Neural cell (in vitro differentiated cells): ENCODE results near the gene SPDYE16. TPM values are rescaled to one million over a fixed set of nuclear protein-coding genes. Genes with fewer than 3 reads are reported as not detected.

ENCODE experiments used
- H2AFZ ChIP-seq: fragments of 200-600, 300-800 bp; sonication (generic), shearing (Covaris generic); 2 replicates; pipeline ENCODE4 v1.6.0; 2014; ENCODE audit warnings: low read depth, mild to moderate bottlenecking, antibody characterized with exemption, low read length, moderate library complexity
- H3F3A ChIP-seq: fragments of 200-600 bp; shearing (Covaris generic); 2 replicates; pipeline ENCODE4 v1.6.1; 2016; ENCODE audit warnings: mild to moderate bottlenecking, moderate library complexity, mixed read lengths, antibody characterized with exemption, low read length; ENCODE audit not compliant: insufficient read depth, poor library complexity, severe bottlenecking
- H3K27ac ChIP-seq: fragments of 200-600, 300-800 bp; sonication (generic), shearing (Covaris generic); 2 replicates; pipeline ENCODE4 v1.5.1; 2014; ENCODE audit warnings: mild to moderate bottlenecking, low read length, moderate library complexity
- H3K27me3 ChIP-seq: fragments of 300-800, 200-600 bp; sonication (generic), shearing (Covaris generic); 2 replicates; pipeline ENCODE4 v1.6.0; 2014; ENCODE audit warnings: mild to moderate bottlenecking, low read depth, low read length, moderate library complexity; ENCODE audit not compliant: insufficient read depth
- H3K36me3 ChIP-seq: fragments of 300-800, 200-600 bp; sonication (generic), shearing (Covaris generic); 2 replicates; pipeline ENCODE4 v1.5.1; 2014; ENCODE audit warnings: mild to moderate bottlenecking, antibody characterized with exemption, low read length, moderate library complexity; ENCODE audit not compliant: insufficient read depth
- H3K4me2 ChIP-seq: fragments of 300-800, 200-600 bp; sonication (generic), shearing (Covaris generic); 2 replicates; pipeline ENCODE4 v1.6.0; 2014; ENCODE audit warnings: mild to moderate bottlenecking, low read length
- H3K4me3 ChIP-seq: fragments of 300-800, 200-600 bp; sonication (generic), shearing (Covaris generic); 2 replicates; pipeline ENCODE4 v1.5.1; 2014; ENCODE audit warnings: mild to moderate bottlenecking, low read length, moderate library complexity
- H3K79me2 ChIP-seq: fragments of 200-600 bp; shearing (Covaris generic); replicated peaks from 2 replicates; pipeline ENCODE4 v1.6.0; 2014; ENCODE audit warnings: mild to moderate bottlenecking, low read length, moderate library complexity; ENCODE audit not compliant: insufficient read depth
- H3K9ac ChIP-seq: fragments of 300-800, 200-600 bp; sonication (generic), shearing (Covaris generic); 2 replicates; pipeline ENCODE4 v1.6.1; 2016; ENCODE audit warnings: mild to moderate bottlenecking, low read length, mixed read lengths
- H3K9me2 ChIP-seq: fragments of 200-600 bp; shearing (Covaris generic); 2 replicates; pipeline ENCODE4 v1.6.1; 2016; ENCODE audit warnings: mild to moderate bottlenecking, low read length, mixed read lengths; ENCODE audit not compliant: insufficient read depth
- H3K9me3 ChIP-seq: fragments of 200-600, 300-800 bp; sonication (generic), shearing (Covaris generic); 2 replicates; pipeline ENCODE4 v1.6.1; 2016; ENCODE audit warnings: mild to moderate bottlenecking, mixed run types, low read length, moderate library complexity, mixed read lengths
- H4K20me1 ChIP-seq: fragments of 200-600 bp; shearing (Covaris generic); 2 replicates; pipeline ENCODE4 v1.6.1; 2016; ENCODE audit warnings: mild to moderate bottlenecking, mixed run types; ENCODE audit not compliant: insufficient read depth
- CTCF ChIP-seq: fragments of 450-650 bp; IDR thresholded peaks from 2 replicates; pipeline ENCODE4 v1.5.1; 2014; ENCODE audit warnings: antibody characterized with exemption, mild to moderate bottlenecking, moderate library complexity; ENCODE audit not compliant: poor library complexity, severe bottlenecking
- EP300 ChIP-seq: fragments of 450-650 bp; conservative IDR thresholded peaks from 2 replicates; pipeline ENCODE4 v1.6.1; 2014; ENCODE audit warnings: antibody characterized with exemption, mild to moderate bottlenecking, moderate library complexity; ENCODE audit not compliant: poor library complexity, severe bottlenecking
- EZH2 ChIP-seq: fragments of 200-600, 300-800 bp; shearing (Covaris generic), sonication (generic); IDR thresholded peaks from 2 replicates; pipeline ENCODE4 v1.6.1; 2014; ENCODE audit warnings: antibody characterized with exemption, low read length, borderline replicate concordance, mild to moderate bottlenecking; ENCODE audit not compliant: insufficient read depth, poor library complexity, severe bottlenecking
- MXI1 ChIP-seq: fragments of 450-650 bp; conservative IDR thresholded peaks from 2 replicates; pipeline ENCODE4 v1.6.1; 2014; ENCODE audit warnings: antibody characterized with exemption, mild to moderate bottlenecking; ENCODE audit not compliant: poor library complexity, severe bottlenecking
- POLR2AphosphoS5 ChIP-seq: IDR thresholded peaks from 2 replicates; pipeline ENCODE4 v1.6.1; 2012
- RAD21 ChIP-seq: fragments of 450-650 bp; conservative IDR thresholded peaks from 2 replicates; pipeline ENCODE4 v1.6.1; 2014; ENCODE audit warnings: antibody characterized with exemption, mild to moderate bottlenecking, moderate library complexity
- REST ChIP-seq: IDR thresholded peaks from 2 replicates; pipeline ENCODE4 v1.6.1; 2012; ENCODE audit warnings: borderline replicate concordance
- SMC3 ChIP-seq: fragments of 450-650 bp; conservative IDR thresholded peaks from 2 replicates; pipeline ENCODE4 v1.6.1; 2014; ENCODE audit warnings: antibody characterized with exemption, mild to moderate bottlenecking, moderate library complexity; ENCODE audit not compliant: poor library complexity
- TAF1 ChIP-seq: IDR thresholded peaks from 2 replicates; pipeline ENCODE4 v1.6.1; 2012; ENCODE audit warnings: low read depth
- polyA plus RNA-seq: library from polyadenylated mRNA; depleted of rRNA; stranded (reverse); fragments of >200 nt; gene quantifications from 2 replicates; pipeline ENCODE4 v1.2.3, GENCODE V29; 2014

SPDYE16 gene
- polyA plus RNA-seq, 1 donor from 2014 or later: 0.81 TPM

GRCh38 chr7:76513817-76514799 is 29.0 kb downstream of the SPDYE16 start:
- no peaks in the 10 kb centered on the region for H3K36me3 ChIP-seq
- no peaks in the 10 kb centered on the region for H3K79me2 ChIP-seq
- no peaks in the 10 kb centered on the region for H3F3A ChIP-seq
- H3K9me3 ChIP-seq: no peaks in the 10 kb centered on the region
- H4K20me1 ChIP-seq: no peaks in the 10 kb centered on the region
- H3K9me2 ChIP-seq: no peaks in the 10 kb centered on the region
- no peaks in the 10 kb centered on the region for H3K27me3 ChIP-seq
- no peak overlapping the region for H3K9ac ChIP-seq
- no peak overlapping the region for H3K4me2 ChIP-seq
- H2AFZ ChIP-seq: no peak overlapping the region
- H3K27ac ChIP-seq: no peak overlapping the region
- H3K4me3 ChIP-seq: no peak overlapping the region
- TF ChIP-seq CTCF: no peak
- TF ChIP-seq EP300: no peak
- TF ChIP-seq TAF1: no peak
- no peak for TF ChIP-seq MXI1
- no peak for TF ChIP-seq SMC3
- TF ChIP-seq EZH2: no peak
- TF ChIP-seq REST: no peak

- Histone ChIP-seq H3K27ac (no peak overlapping the region), H2AFZ (no peak overlapping the region), H4K20me1 (no peaks in the 10 kb centered on the region), H3K36me3 (no peaks in the 10 kb centered on the region), H3F3A (no peaks in the 10 kb centered on the region), H3K9me3 (no peaks in the 10 kb centered on the region), H3K9ac (no peak overlapping the region), H3K9me2 (no peaks in the 10 kb centered on the region), H3K4me2 (no peak overlapping the region), H3K4me3 (no peak overlapping the region), H3K27me3 (no peaks in the 10 kb centered on the region), H3K79me2 (no peaks in the 10 kb centered on the region)
- TF ChIP-seq SMC3 (no peak), EP300 (no peak), RAD21 (no peak), EZH2 (no peak), POLR2AphosphoS5 (no peak), MXI1 (no peak), TAF1 (no peak), CTCF (no peak), REST (no peak)
Measured at GRCh38 chr7:76512941-76513816, 29.9 kb downstream of the SPDYE16 start.
